GM19023 (cell line): ENCODE measurements around the gene PUDP.

Experiments used
- ATAC-seq: cut with Tn5 transposase; IDR thresholded peaks from one replicate; pipeline ENCODE4 v1.9.1; 2021; ENCODE audit warnings: mild to moderate bottlenecking, moderate library complexity; ENCODE audit not compliant: unreplicated experiment

The PUDP gene

GRCh38 chrX:7076245-7076661 lies 71.7 kb downstream of the PUDP start:
- no peak for ATAC-seq

GRCh38 chrX:7074908-7075204 lies 73.1 kb downstream of the PUDP start:
- no peak for ATAC-seq

GRCh38 chrX:7074148-7074907 lies 73.6 kb downstream of the PUDP start:
- no peak for ATAC-seq

GRCh38 chrX:7073336-7073735 lies 74.6 kb downstream of the PUDP start:
- ATAC-seq, result no peak

- no peak for ATAC-seq
These were observed 75.1 kb downstream of the PUDP start for GRCh38 chrX:7072856-7073255.

GRCh38 chrX:7071390-7071789 lies 76.6 kb downstream of the PUDP start:
- ATAC-seq, result no peak

- no peak for ATAC-seq
These were observed 78.4 kb downstream of the PUDP start for GRCh38 chrX:7069556-7069955.

- ATAC-seq, result no peak
These were observed 79.0 kb downstream of the PUDP start for GRCh38 chrX:7068939-7069367.

GRCh38 chrX:7067256-7067655 lies 80.7 kb downstream of the PUDP start:
- no peak for ATAC-seq

GRCh38 chrX:7065473-7065872 lies 82.5 kb downstream of the PUDP start:
- no peak for ATAC-seq

GRCh38 chrX:7062903-7063302 lies 85.0 kb downstream of the PUDP start:
- ATAC-seq, result no peak

- ATAC-seq, result no peak
These were observed 85.7 kb downstream of the PUDP start for GRCh38 chrX:7062276-7062675.

GRCh38 chrX:7061429-7061828 lies 86.5 kb downstream of the PUDP start:
- no peak for ATAC-seq

- ATAC-seq, result no peak
These were observed 87.5 kb downstream of the PUDP start for GRCh38 chrX:7060444-7060843.

- ATAC-seq, result no peak
These were observed 88.1 kb downstream of the PUDP start for GRCh38 chrX:7059859-7060258.

GRCh38 chrX:7059214-7059838 lies 88.6 kb downstream of the PUDP start:
- ATAC-seq, result peak; percentile 93

- no peak for ATAC-seq
These were observed 92.4 kb downstream of the PUDP start for GRCh38 chrX:7055386-7056137.

GRCh38 chrX:7054219-7055216 lies 93.4 kb downstream of the PUDP start:
- no peak for ATAC-seq

- ATAC-seq, result no peak
These were observed 95.4 kb downstream of the PUDP start for GRCh38 chrX:7052541-7052940.

GRCh38 chrX:7050271-7050670 lies 97.7 kb downstream of the PUDP start:
- ATAC-seq, result no peak

- no peak for ATAC-seq
These were observed 100.0 kb downstream of the PUDP start for GRCh38 chrX:7047951-7048350.
